Hepatocyte (in vitro differentiated cells): ENCODE measurements around the gene CELF3. TPM values are rescaled to one million over a fixed set of nuclear protein-coding genes. Genes with fewer than 3 reads are reported as not detected.

Experiments
- DNase-seq: peaks from one replicate; pipeline ENCODE4 v3.0.0-alpha.2; 2016; ENCODE audit warnings: low spot score
- H2AFZ ChIP-seq: fragments of 200-600 bp; sonication (generic); 2 replicates; pipeline ENCODE4 v1.6.0; 2016; ENCODE audit warnings: antibody characterized with exemption, mild to moderate bottlenecking
- H3K27ac ChIP-seq: fragments of 200-600 bp; sonication (generic); 2 replicates; pipeline ENCODE4 v1.5.1; 2016; ENCODE audit warnings: mild to moderate bottlenecking
- H3K27me3 ChIP-seq: fragments of 200-600 bp; sonication (generic); 2 replicates; pipeline ENCODE4 v1.6.1; 2016
- H3K36me3 ChIP-seq: fragments of 200-600 bp; sonication (generic); replicated peaks from 2 replicates; pipeline ENCODE4 v1.5.1; 2016; ENCODE audit warnings: low read depth; ENCODE audit not compliant: insufficient read depth
- H3K4me1 ChIP-seq: fragments of 200-600 bp; sonication (generic); 2 replicates; pipeline ENCODE4 v1.5.1; 2016; ENCODE audit warnings: mild to moderate bottlenecking, moderate library complexity; ENCODE audit not compliant: insufficient read depth
- H3K4me2 ChIP-seq: fragments of 200-600 bp; sonication (generic); 2 replicates; pipeline ENCODE4 v1.6.0; 2016
- H3K4me3 ChIP-seq: fragments of 200-600 bp; sonication (generic); 2 replicates; pipeline ENCODE4 v1.5.1; 2016; ENCODE audit warnings: mild to moderate bottlenecking
- H3K79me2 ChIP-seq: fragments of 200-600 bp; sonication (generic); 2 replicates; pipeline ENCODE4 v1.6.0; 2017; ENCODE audit warnings: mild to moderate bottlenecking
- H3K9me2 ChIP-seq: fragments of 200-600 bp; sonication (generic); replicated peaks from 2 replicates; pipeline ENCODE4 v1.6.0; 2017; ENCODE audit warnings: mild to moderate bottlenecking; ENCODE audit not compliant: insufficient read depth
- H3K9me3 ChIP-seq: fragments of 200-600 bp; sonication (generic); 2 replicates; pipeline ENCODE4 v1.5.1; 2016; ENCODE audit warnings: low read depth, mild to moderate bottlenecking
- H4K20me1 ChIP-seq: fragments of 200-600 bp; sonication (generic); 2 replicates; pipeline ENCODE4 v1.6.0; 2016; ENCODE audit warnings: mild to moderate bottlenecking; ENCODE audit not compliant: insufficient read depth, poor library complexity, severe bottlenecking
- EZH2 ChIP-seq: fragments of 200-600 bp; sonication (generic); IDR thresholded peaks from 2 replicates; pipeline ENCODE4 v1.6.1; 2016; ENCODE audit warnings: antibody characterized with exemption, mild to moderate bottlenecking, borderline replicate concordance
- EZH2phosphoT487 ChIP-seq: fragments of 200-600 bp; sonication (generic); IDR thresholded peaks from one replicate; pipeline ENCODE4 v1.6.1; 2018; ENCODE audit warnings: antibody characterized with exemption, mild to moderate bottlenecking, low read depth, moderate library complexity; ENCODE audit not compliant: unreplicated experiment, severe bottlenecking
- WGBS: methylation state at CpG from one replicate; pipeline ENCODE4 v1.1.6; 2016; ENCODE audit warnings: low lambda C conversion rate; ENCODE audit errors: missing lambda C conversion rate; 5-methylcytosine and 5-hydroxymethylcytosine counted together
- polyA plus RNA-seq: library from polyadenylated mRNA; unstranded; fragments of >200 nt; fragmentation: Nextera tagmentation; extraction: Ambion mirVana; gene quantifications from 2 replicates; pipeline ENCODE4 v1.2.1, GENCODE V29; 2016
- total RNA-seq: library from RNA; depleted of rRNA; stranded (reverse); fragments of >200 nt; gene quantifications from 2 replicates; pipeline ENCODE4 v1.2.3, GENCODE V29; 2014
- TF ChIP-seq, protein P1 (sequence below): fragments of 200-600 bp; sonication (generic); IDR thresholded peaks from 2 replicates; pipeline ENCODE4 v1.5.1; 2016; ENCODE audit warnings: antibody characterized with exemption, mild to moderate bottlenecking; ENCODE audit not compliant: poor library complexity

Gene CELF3
- total and polyA plus RNA-seq, 2 experiments from 2014 or later: 1.1 to 2.1 TPM

- Histone ChIP-seq H4K20me1 (no peaks in the 10 kb centered on the region), H3K27me3 (peaks cover 20% of the 10 kb centered on the region), H3K4me1 (peaks cover 17% of the 10 kb centered on the region), H3K27ac (no peak overlapping the region), H3K79me2 (no peaks in the 10 kb centered on the region), H3K4me2 (peak overlapping the region; percentile 49), H2AFZ (no peak overlapping the region), H3K4me3 (no peak overlapping the region), H3K9me3 (no peaks in the 10 kb centered on the region), H3K36me3 (no peaks in the 10 kb centered on the region), H3K9me2 (no peaks in the 10 kb centered on the region)
- DNase-seq: peak; percentile 80
- TF ChIP-seq EZH2 (no peak), EZH2phosphoT487 (no peak)
- TF ChIP-seq, protein P1, sequence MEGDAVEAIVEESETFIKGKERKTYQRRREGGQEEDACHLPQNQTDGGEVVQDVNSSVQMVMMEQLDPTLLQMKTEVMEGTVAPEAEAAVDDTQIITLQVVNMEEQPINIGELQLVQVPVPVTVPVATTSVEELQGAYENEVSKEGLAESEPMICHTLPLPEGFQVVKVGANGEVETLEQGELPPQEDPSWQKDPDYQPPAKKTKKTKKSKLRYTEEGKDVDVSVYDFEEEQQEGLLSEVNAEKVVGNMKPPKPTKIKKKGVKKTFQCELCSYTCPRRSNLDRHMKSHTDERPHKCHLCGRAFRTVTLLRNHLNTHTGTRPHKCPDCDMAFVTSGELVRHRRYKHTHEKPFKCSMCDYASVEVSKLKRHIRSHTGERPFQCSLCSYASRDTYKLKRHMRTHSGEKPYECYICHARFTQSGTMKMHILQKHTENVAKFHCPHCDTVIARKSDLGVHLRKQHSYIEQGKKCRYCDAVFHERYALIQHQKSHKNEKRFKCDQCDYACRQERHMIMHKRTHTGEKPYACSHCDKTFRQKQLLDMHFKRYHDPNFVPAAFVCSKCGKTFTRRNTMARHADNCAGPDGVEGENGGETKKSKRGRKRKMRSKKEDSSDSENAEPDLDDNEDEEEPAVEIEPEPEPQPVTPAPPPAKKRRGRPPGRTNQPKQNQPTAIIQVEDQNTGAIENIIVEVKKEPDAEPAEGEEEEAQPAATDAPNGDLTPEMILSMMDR: no peak
- WGBS: 66% methylated on average over 2 of the region's 2 CpGs
These were observed 3.6 kb downstream of the CELF3 start for GRCh38 chr1:151713044-151713443.

DNA sequence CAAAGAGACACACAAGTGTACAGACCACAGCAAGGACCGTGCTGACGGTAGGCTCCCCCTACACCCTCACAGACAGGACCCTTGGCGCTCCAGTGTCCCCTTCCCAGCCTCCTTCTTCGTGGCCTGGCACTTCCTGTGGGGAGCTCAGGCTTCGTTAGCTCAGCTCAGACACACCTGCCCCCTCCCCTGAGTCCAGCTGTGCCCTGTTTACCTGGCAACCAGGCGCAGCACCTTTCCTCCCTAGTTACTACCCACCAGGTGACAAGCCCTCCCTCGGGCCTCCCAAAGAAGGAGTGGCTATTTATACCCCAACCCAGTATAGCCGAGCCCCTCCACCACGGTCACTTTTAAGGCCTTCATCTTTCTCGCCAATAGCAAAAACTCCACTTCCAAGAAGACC is 4.7 kb downstream of the CELF3 start:
- TF ChIP-seq EZH2phosphoT487 (no peak), EZH2 (no peak)
- TF ChIP-seq, protein P1: no peak

GRCh38 chr1:151711044-151711800 is 5.4 kb downstream of the CELF3 start:
- WGBS: 89% methylated on average over 17 of the region's 21 CpGs
- no peak for DNase-seq
- H3K27ac ChIP-seq: no peak overlapping the region
- H3K9me2 ChIP-seq: no peaks in the 10 kb centered on the region
- H3K4me2 ChIP-seq: no peak overlapping the region
- H2AFZ ChIP-seq: no peak overlapping the region
- no peaks in the 10 kb centered on the region for H3K9me3 ChIP-seq
- no peaks in the 10 kb centered on the region for H4K20me1 ChIP-seq
- TF ChIP-seq, protein P1: no peak
- TF ChIP-seq EZH2 (no peak), EZH2phosphoT487 (no peak)
- peaks cover 6% of the 10 kb centered on the region for H3K4me1 ChIP-seq
- peaks cover 5% of the 10 kb centered on the region for H3K27me3 ChIP-seq
- no peaks in the 10 kb centered on the region for H3K36me3 ChIP-seq
- H3K79me2 ChIP-seq: no peaks in the 10 kb centered on the region
- H3K4me3 ChIP-seq: no peak overlapping the region

More for the DNA sequence above, 4.7 kb downstream of the CELF3 start:
- Histone ChIP-seq H3K27me3 (peaks cover 10% of the 10 kb centered on the region), H3K4me2 (no peak overlapping the region), H3K9me3 (no peaks in the 10 kb centered on the region), H3K4me3 (no peak overlapping the region), H3K27ac (no peak overlapping the region), H2AFZ (no peak overlapping the region), H4K20me1 (no peaks in the 10 kb centered on the region), H3K79me2 (no peaks in the 10 kb centered on the region), H3K9me2 (no peaks in the 10 kb centered on the region), H3K36me3 (no peaks in the 10 kb centered on the region), H3K4me1 (peaks cover 13% of the 10 kb centered on the region)
- DNase-seq: no peak
- WGBS: 77% methylated on average over 10 of the region's 10 CpGs
